SK-N-SH (cell line): Measurements from ENCODE around the gene DAB1. TPM values are rescaled to one million over a fixed set of nuclear protein-coding genes. Genes with fewer than 3 reads are reported as not detected.

Source experiments
- CTCF ChIA-PET: fragments of 300-600, 350-600 bp; formaldehyde crosslinking; extraction: SDS; loops from one replicate; lab custom pipeline; 2021; lab: Yijun Ruan, JAX
- POLR2A ChIA-PET: fragments of 350-600 bp; sonication (Branson Sonifier 250); formaldehyde crosslinking; extraction: SDS; loops from one replicate; lab custom pipeline; 2020; ENCODE audit warnings: antibody characterized with exemption, inconsistent platforms; lab: Yijun Ruan, JAX
- DNase-seq: peaks from one replicate; pipeline ENCODE4 v3.0.0; 2012
- H2AFZ ChIP-seq: fragments of 200-600 bp; sonication (generic); 2 replicates; pipeline ENCODE4 v1.8.1; 2016; ENCODE audit warnings: antibody characterized with exemption, mild to moderate bottlenecking, low read depth
- H3F3A ChIP-seq: fragments of 200-600 bp; sonication (generic); replicated peaks from 2 replicates; pipeline ENCODE3; 2016; ENCODE audit warnings: antibody characterized with exemption, mild to moderate bottlenecking; ENCODE audit not compliant: insufficient read depth
- H3K27ac ChIP-seq, 2 experiments: fragments of 200-500 bp in 1 of 2; fragments of 200-600 bp in 1 of 2; sonication (Bioruptor generic) in 1 of 2; sonication (generic), shearing (Covaris generic) in 1 of 2; 2 replicates each; pipeline versions ENCODE4 v1.5.1 to v1.6.1; 2014 to 2016; ENCODE audit warnings: low read depth in 2 of 2, inconsistent platforms in 1 of 2, low read length in 1 of 2, mild to moderate bottlenecking in 1 of 2, mixed read lengths in 1 of 2
- H3K27me3 ChIP-seq: fragments of 200-600 bp; sonication (generic), shearing (Covaris generic); 2 replicates; pipeline ENCODE4 v1.6.1; 2016; ENCODE audit warnings: mixed run types; ENCODE audit not compliant: insufficient read depth
- H3K36me3 ChIP-seq, 2 experiments: fragments of 200-500 bp in 1 of 2; fragments of 200-600 bp in 1 of 2; sonication (Bioruptor generic) in 1 of 2; sonication (generic) in 1 of 2; replicated peaks in 1 of 2; 2 replicates each; pipeline versions ENCODE3 to v1.5.1; 2014 to 2016; ENCODE audit warnings: low read length in 1 of 2, mild to moderate bottlenecking in 1 of 2; ENCODE audit not compliant: insufficient read depth in 2 of 2, control insufficient read depth in 1 of 2
- H3K4me1 ChIP-seq, 2 experiments: fragments of 200-500 bp in 1 of 2; fragments of 200-600 bp in 1 of 2; sonication (Bioruptor generic) in 1 of 2; sonication (generic), shearing (Covaris generic) in 1 of 2; 2 replicates each; pipeline versions ENCODE4 v1.5.1 to v1.6.1; 2014 to 2016; ENCODE audit warnings: low read depth in 1 of 2, low read length in 1 of 2, mixed run types in 1 of 2; ENCODE audit not compliant: insufficient read depth in 2 of 2, control insufficient read depth in 1 of 2
- H3K4me2 ChIP-seq: fragments of 200-600 bp; sonication (generic), shearing (Covaris generic); 2 replicates; pipeline ENCODE4 v1.6.1; 2017; ENCODE audit warnings: mixed run types
- H3K4me3 ChIP-seq, 2 experiments: fragments of 200-500 bp in 1 of 2; fragments of 200-600 bp in 1 of 2; sonication (Bioruptor generic) in 1 of 2; sonication (generic), shearing (Covaris generic) in 1 of 2; 2 replicates each; pipeline versions ENCODE4 v1.5.1 to v1.8.1; 2014 to 2016; ENCODE audit warnings: low read depth in 2 of 2, inconsistent platforms in 1 of 2, low read length in 1 of 2, mild to moderate bottlenecking in 1 of 2, mixed read lengths in 1 of 2, moderate library complexity in 1 of 2
- H3K79me2 ChIP-seq: fragments of 200-600 bp; sonication (generic); 2 replicates; pipeline ENCODE4 v1.8.1; 2017; ENCODE audit warnings: mild to moderate bottlenecking; ENCODE audit not compliant: insufficient read depth
- H3K9ac ChIP-seq: fragments of 200-600 bp; sonication (generic); 2 replicates; pipeline ENCODE4 v1.6.1; 2017; ENCODE audit warnings: mixed run types
- H3K9me2 ChIP-seq: fragments of 200-600 bp; sonication (generic); 2 replicates; pipeline ENCODE4 v1.6.1; 2017; ENCODE audit warnings: mixed run types
- H3K9me3 ChIP-seq: fragments of 200-600 bp; sonication (generic); 2 replicates; pipeline ENCODE4 v1.6.1; 2017; ENCODE audit warnings: mixed run types, mild to moderate bottlenecking, moderate library complexity
- H4K20me1 ChIP-seq: fragments of 200-600 bp; sonication (generic); 2 replicates; pipeline ENCODE4 v1.6.1; 2017; ENCODE audit warnings: mild to moderate bottlenecking, mixed run types; ENCODE audit not compliant: insufficient read depth
- CHD2 ChIP-seq: fragments of 150-350 bp; IDR thresholded peaks from 2 replicates; pipeline ENCODE4 v1.6.1; 2018; ENCODE audit warnings: low read length; ENCODE audit not compliant: partially characterized antibody
- CTCF ChIP-seq: fragments of 200-600 bp; sonication (generic); IDR thresholded peaks from 2 replicates; pipeline ENCODE4 v1.6.1; 2017; ENCODE audit warnings: antibody characterized with exemption, mild to moderate bottlenecking, moderate library complexity
- EP300 ChIP-seq, 2 experiments: IDR thresholded peaks; 2 replicates each; pipeline versions ENCODE4 v1.4.0 to v1.6.1; 2012; ENCODE audit warnings: borderline replicate concordance in 1 of 2, low read depth in 1 of 2, low read length in 1 of 2
- MAX ChIP-seq: IDR thresholded peaks from 2 replicates; pipeline ENCODE4 v1.4.0; 2012; ENCODE audit warnings: low read depth
- NFIC ChIP-seq: IDR thresholded peaks from 2 replicates; pipeline ENCODE4 v1.4.0; 2012; ENCODE audit warnings: borderline replicate concordance
- PBX3 ChIP-seq: IDR thresholded peaks from 2 replicates; pipeline ENCODE4; 2012
- RAD21 ChIP-seq: IDR thresholded peaks from 2 replicates; pipeline ENCODE4 v1.6.1; 2012; ENCODE audit warnings: mild to moderate bottlenecking, low read length
- SIN3A ChIP-seq: IDR thresholded peaks from 2 replicates; pipeline ENCODE4 v1.6.1; 2012; ENCODE audit warnings: low read depth, mild to moderate bottlenecking, low read length, moderate library complexity, borderline replicate concordance
- WGBS: methylation state at CpG from one replicate; pipeline ENCODE4 v1.1.6; 2017; ENCODE audit warnings: low lambda C conversion rate; 5-methylcytosine and 5-hydroxymethylcytosine counted together
- polyA plus RNA-seq, 3 experiments: library from polyadenylated mRNA; depleted of rRNA; stranded (reverse); fragments of >200 nt; gene quantifications; 2 replicates each; pipeline ENCODE4 v1.2.3, GENCODE V29; 2012

The DAB1 gene
- polyA plus RNA-seq, 1 of the 3 experiments (the other 2 are of a cell fraction), result 2.9 TPM

- no peaks in the 10 kb centered on the region for H4K20me1 ChIP-seq
- H2AFZ ChIP-seq, result no peak overlapping the region
- 71% methylated on average over 5 of the region's 5 CpGs for WGBS
- H3K4me2 ChIP-seq, result no peak overlapping the region
- TF ChIP-seq EP300 (IDR thresholded peaks at IDR 0.05; ENCODE audit: borderline replicate concordance in 1 of 2, low read depth in 1 of 2, low read length in 1 of 2) (no peak), MAX (no peak), PBX3 (no peak), NFIC (no peak), CHD2 (no peak), RAD21 (peak; percentile 41), CTCF (peak; percentile 47), SIN3A (no peak)
- H3K4me3 ChIP-seq, result no peak overlapping the region
- no peaks in the 10 kb centered on the region for H3K27me3 ChIP-seq
- H3K4me1 ChIP-seq, result no peaks in the 10 kb centered on the region
- no peaks in the 10 kb centered on the region for H3F3A ChIP-seq
- DNase-seq, result no peak
- no peak overlapping the region for H3K27ac ChIP-seq
- no peaks in the 10 kb centered on the region for H3K36me3 ChIP-seq
- H3K9ac ChIP-seq, result no peak overlapping the region
- CTCF ChIA-PET, result interaction anchor here (0.6 to 1.4 kb wide), 6 partner anchors 13 to 243 kb away, joined by 3 to 4 read pairs (median 3); no protein-coding TSS in a partner anchor
- H3K9me2 ChIP-seq, result no peaks in the 10 kb centered on the region
- POLR2A ChIA-PET, result no interaction called here
- H3K9me3 ChIP-seq, result no peaks in the 10 kb centered on the region
- H3K79me2 ChIP-seq, result no peaks in the 10 kb centered on the region
Observed at GRCh38 chr1:57079454-57080157, 344.3 kb downstream of the DAB1 start.

GRCh38 chr1:57072401-57073110, 351.3 kb downstream of the DAB1 start:
- no peaks in the 10 kb centered on the region for H3K79me2 ChIP-seq
- no peaks in the 10 kb centered on the region for H3K27me3 ChIP-seq
- no peaks in the 10 kb centered on the region for H3K9me3 ChIP-seq
- H2AFZ ChIP-seq, result no peak overlapping the region
- DNase-seq, result no peak
- H3K4me3 ChIP-seq, result no peak overlapping the region
- ChIA-PET POLR2A (no interaction called here), CTCF (interaction anchor here (1.2 kb wide), 1 partner anchor 12 kb away, joined by 3 read pairs; no protein-coding TSS in a partner anchor)
- no peaks in the 10 kb centered on the region for H3K36me3 ChIP-seq
- H3K27ac ChIP-seq, result no peak overlapping the region
- no peaks in the 10 kb centered on the region for H3K9me2 ChIP-seq
- 80% methylated on average over 8 of the region's 8 CpGs for WGBS
- peaks cover 0 to 6% of the 10 kb centered on the region in 2 experiments; a peak in 2 of 4 replicates for H3K4me1 ChIP-seq
- TF ChIP-seq CTCF (peak; percentile 29; the same call in 1 of the 2 replicates), PBX3 (no peak)
- no peaks in the 10 kb centered on the region for H3F3A ChIP-seq
- no peak overlapping the region for H3K9ac ChIP-seq
- H4K20me1 ChIP-seq, result no peaks in the 10 kb centered on the region
- H3K4me2 ChIP-seq, result no peak overlapping the region
